HG03064 (cell line): ENCODE measurements around the gene MNT.

ENCODE experiments used
- ATAC-seq: cut with Tn5 transposase; IDR thresholded peaks from one replicate; pipeline ENCODE4 v1.9.1; 2021; ENCODE audit warnings: low read depth; ENCODE audit not compliant: unreplicated experiment

The MNT gene

DNA sequence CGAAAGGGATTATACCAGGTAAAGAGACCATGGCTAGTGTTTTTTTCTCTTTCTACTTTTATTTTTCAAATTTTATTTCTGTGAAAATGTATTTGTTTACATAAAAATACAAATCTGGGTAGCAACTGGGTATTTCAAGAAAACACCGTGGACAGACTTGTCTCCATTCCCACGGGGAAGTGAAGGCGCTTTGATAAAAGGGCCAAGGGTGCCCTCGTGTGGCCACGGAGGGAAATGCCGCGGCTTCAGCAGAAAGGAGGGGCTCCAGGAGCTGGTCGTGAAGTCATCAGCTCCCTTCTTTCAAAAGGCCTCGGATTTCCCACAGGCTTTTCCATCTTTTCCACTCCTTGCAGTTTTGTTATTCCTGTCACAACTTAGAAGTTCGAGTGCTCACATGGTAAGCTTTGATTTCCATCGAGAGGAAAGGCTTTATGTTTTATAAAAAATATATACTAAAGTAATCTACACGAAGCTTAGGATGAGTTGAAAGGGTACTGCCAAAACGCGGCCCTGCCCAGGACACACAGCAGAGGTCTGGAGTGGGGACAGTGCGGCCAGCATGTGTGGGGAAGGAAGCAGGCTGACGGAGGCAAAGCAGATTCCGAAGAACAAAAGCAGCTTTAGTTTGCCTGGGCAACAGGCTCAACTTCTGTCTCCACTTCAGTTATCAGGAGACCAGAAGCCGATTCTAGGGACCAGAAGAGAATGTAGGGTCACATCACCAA lies 15.3 kb upstream of the MNT start:
- ATAC-seq, result no peak

DNA sequence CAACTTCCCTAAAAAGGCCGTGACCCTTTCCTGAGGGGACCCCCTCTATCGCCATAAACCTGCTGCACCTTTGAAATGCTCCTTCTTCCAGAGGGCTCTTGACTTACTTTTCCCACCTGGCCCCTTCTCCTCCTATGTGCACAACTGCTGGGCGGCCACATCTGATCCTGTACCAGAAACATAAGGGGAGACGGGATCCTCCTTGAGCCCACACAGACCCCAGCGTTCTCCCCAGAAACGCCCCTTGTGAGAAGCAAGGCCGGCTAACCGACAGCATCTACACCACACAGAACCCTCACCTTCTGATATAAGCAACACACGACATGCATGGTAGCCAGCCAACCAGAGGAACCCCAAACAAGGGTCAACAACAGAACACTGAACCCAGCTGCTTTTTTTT lies 14.2 kb upstream of the MNT start:
- no peak for ATAC-seq

- no peak for ATAC-seq
Observed at GRCh38 chr17:2414446-2415064, 13.7 kb upstream of the MNT start.

DNA sequence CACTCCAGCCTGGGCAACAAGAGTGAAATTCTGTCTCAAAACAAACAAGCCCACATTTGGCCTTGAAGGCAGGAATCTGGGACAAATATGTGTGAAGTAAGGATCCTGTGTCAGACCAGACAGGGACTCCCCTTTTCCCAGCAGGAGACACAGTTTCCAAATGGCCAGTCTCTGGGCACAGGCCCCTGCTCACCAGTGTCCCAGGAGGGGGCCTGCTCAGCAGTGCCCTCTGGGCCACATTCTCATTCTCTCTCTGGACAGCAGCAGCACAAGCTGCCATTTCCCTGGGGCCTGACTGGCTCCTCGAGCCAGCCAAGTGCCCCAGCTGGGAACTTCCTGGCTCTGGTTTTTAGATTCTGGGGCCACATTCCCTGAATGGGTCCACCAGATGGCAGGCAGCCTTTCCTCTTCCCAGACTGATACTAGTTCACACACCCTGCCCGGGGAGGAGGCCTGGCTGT lies 11.7 kb upstream of the MNT start:
- no peak for ATAC-seq

- no peak for ATAC-seq
Observed at GRCh38 chr17:2410951-2411350, 10.1 kb upstream of the MNT start.

DNA sequence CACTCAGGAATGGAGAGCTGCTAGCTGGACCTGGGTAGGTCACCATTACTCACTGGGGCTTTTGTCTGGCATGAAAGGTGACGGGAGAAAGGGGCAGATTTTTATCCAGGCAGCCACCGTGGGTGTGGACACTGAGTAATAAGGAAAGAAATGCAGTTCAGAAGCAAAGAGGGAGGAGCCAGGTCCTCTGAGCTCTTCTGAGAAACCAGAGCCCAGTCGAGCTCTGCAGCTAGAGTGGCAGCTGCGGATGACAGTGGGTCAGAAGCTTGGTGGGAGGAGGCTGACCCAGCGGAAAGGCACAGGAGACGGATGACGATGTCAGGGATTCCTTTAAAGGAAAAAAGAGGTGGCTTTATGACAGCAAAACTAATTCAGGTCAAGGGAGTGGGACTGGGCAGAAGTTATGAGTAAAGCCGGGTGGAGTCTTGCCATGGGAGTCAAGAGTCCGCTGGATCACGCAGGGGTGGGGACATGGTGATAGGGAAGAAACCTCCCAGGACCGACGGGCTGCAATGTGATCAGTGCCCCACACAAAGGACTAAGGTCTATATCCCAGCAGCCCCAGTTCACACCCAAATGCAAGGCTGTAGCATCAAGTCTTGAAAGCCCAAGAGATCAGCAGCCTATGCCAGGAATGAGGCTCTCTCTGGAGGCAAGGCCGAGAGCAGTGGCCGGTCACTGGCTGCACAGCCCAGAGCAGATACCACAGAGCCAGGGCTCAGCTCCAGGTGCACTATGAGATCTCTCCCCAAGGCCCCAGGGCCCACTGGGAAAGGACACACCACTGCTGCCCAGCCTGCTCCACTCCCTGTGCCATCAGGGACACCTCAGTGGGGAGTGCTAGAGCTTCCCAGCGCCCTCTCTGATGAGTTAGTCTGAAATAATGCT lies 6.3 kb upstream of the MNT start:
- no peak for ATAC-seq

DNA sequence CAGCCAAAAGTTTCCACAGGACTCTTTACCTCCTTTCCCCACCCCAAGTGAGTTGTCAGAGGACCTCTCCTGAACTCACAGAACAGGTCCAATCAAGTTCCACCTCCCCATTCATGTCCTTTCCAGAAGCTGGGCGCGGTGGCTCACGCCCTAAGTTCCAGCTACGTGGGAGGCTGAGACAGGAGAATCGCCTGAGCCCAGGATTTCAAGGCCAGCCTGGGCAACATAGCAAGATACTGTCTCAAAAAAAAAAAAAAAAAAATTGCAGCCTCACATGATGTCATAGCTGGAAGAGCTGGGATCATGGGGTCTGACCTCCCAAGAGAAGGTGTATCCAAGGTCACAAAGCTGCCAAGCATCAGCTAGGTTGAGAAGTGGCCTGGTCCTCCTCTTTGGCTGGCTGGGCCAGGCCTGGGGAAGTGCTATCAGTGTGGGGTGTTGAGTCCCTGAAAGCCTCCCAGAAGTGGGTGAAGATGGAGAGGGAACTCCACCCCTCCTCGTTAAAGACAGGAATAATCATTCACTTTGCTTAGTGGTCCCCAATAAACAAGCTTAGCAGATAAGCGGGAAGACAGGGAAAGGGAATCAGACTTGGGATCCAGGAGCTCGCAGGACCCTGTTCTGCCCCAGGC lies 5.5 kb upstream of the MNT start:
- ATAC-seq, result no peak

DNA sequence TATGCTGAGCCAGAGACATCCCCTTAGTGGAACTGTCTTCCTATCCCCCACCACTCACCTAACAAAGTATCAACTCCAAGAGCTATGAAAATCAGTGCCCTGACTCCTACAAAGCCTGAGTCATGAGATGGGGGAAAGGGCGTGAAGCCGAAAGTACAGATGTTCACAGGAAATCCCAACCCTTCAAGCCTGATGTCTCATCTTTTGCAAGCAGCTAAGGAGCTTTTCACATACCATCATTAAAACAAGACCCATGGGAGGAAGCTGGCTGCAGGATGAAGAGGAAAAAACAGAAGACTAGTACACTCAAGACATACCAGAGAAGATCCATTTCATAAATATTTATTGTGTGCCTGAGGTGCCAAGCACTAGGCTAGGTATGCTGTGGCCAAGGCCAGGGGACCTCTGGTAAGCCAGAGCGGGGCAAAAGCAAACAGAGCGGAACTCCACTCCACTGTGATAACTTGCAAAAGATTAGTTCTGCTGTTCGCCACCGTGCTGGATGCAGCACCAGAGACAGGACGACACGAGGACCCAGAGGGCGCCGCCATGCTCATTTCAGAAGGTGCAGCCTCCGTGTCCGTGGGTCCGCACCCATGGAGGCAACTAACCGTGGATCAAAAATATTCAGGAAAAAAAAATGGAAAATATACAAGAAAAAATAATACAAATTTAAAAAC lies 4.5 kb upstream of the MNT start:
- no peak for ATAC-seq

- no peak for ATAC-seq
Observed at GRCh38 chr17:2403044-2403443, 2.2 kb upstream of the MNT start.

DNA sequence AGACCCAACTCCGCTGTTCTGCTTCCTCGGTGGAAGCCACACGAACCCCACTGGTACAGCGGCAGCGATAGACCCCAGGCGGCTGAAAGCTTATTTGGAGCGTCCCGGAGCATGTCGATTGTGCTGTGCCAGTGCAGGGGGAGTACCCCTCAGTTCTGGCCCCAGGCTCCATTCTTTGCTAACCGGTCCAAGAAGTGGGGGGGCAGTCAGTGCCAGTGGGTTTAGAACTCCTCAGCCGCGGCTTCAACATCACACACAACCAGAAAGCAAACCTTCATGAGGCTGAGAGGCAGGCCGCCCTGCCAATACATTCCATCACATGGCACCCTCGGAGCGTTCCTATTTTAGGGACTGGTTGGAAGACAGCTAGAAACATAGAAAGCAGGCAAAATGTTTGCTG lies 1.7 kb upstream of the MNT start:
- ATAC-seq, result no peak

- ATAC-seq, result peak; percentile 42
Observed at GRCh38 chr17:2401426-2402221, 764 bp upstream of the MNT start.

DNA sequence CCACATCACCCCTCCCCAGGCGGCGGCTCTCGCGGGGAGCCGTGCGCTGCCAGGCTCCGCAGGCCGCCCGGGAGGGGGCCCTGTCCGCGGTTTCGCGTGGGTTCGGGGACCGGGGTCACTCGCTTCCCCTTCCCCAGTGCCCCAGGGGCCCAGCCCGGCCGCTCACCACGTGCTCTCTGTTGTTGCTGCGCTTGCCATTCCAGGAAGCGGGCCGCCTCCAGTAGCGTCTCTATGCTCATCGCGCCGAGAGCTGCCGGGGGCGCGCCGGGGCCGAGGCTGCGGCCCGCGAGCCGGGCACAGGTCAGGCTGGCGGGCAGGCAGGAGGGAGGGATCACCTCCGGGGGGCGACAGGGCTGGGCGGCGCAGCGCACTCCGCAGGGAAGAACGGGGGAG lies 390 bp downstream of the MNT start:
- ATAC-seq, result no peak

GRCh38 chr17:2399572-2400473 lies 1.0 kb downstream of the MNT start:
- ATAC-seq, result peak; percentile 41

DNA sequence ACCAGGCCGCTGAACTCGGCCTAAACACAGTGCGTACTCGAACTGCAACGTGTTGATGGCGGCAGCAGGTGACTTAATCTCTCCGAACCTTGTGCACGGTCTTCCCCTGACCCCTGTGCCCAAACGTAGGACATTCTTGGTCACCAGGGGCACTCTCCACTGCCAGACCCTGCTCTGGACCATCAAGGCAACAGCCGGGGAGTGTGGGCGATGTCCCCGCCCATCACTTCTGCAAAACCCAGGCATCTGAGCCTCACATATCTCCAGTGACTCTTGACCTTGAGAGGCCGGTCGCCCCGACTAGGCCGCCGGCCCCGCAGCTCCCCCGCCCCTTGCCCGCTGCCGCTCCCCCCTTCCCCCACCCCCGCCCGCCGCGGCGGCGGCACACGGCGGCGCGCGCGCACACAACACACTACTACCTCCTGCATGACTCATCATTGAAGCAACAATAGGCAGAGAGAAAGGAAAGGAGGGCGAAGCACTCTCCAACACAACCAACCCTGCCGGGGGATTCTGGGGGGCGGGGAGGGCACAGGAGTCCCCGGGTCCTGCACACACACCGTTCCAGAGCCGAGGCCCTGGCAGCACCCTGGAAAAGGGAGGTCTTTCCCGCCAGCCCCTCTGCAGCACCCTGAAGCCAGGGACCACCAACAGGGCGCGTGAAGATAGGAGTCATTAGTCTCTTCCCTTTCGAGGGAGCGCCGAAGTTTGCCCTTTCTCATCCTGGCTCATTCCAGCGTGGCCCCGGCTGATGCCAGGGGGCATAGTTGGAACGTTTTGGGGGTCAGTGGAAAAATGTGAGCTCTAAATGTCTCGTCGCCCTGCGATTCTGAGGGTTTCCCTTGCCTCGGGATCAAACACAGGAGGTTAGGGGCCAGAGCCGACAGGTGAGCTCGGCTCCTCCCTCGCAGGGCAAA lies 1.9 kb downstream of the MNT start:
- ATAC-seq, result no peak

DNA sequence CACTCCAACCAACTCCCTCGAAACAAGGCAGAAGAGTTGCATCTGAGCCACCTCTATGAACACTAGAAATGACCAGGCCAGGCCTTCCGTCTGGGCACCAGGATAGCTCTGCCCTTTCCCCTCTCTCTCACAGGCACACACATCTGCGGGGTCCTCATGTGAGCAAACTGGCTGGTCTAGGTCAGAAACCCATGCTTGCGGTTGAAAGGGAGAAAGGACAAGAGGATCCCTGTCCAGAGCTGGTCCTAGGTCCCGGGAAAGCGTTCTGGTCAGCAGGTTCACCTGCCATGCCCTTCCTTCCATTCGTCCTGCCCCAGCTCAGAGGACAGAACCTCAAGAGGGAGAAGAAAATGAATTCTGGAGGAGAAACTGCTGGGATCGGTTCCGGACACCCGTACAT lies 2.7 kb downstream of the MNT start:
- no peak for ATAC-seq

GRCh38 chr17:2397247-2398171 lies 3.4 kb downstream of the MNT start:
- no peak for ATAC-seq
